Heart right ventricle (tissue), 16 donors: ENCODE results near the gene PSMA8. TPM values are rescaled to one million over a fixed set of nuclear protein-coding genes. Genes with fewer than 3 reads are reported as not detected.

Source experiments
- ATAC-seq, 8 donors: fragments of 200-7000 bp; cut with Tn5 transposase; one replicate each; pipeline ENCODE4 v1.9.1; 2020; ENCODE audit warnings: mild to moderate bottlenecking in 8 of 8, moderate library complexity in 8 of 8, moderate number of reproducible peaks in 1 of 8
- DNase-seq, 2 donors: peaks; one replicate each; pipeline ENCODE4 v3.0.0-alpha.2; 2020
- H3K27ac ChIP-seq, 10 donors: fragments of 200-600 bp; sonication (generic) in 2 of 10; one replicate each; pipeline versions ENCODE4 v1.5.0 to v1.8.0; 2020 to 2022; ENCODE audit warnings: mild to moderate bottlenecking in 3 of 10
- H3K27me3 ChIP-seq, 7 donors: fragments of 200-600 bp; one replicate each; pipeline ENCODE4 v1.8.0; 2021 to 2022; ENCODE audit warnings: mild to moderate bottlenecking in 2 of 7
- H3K36me3 ChIP-seq, 9 donors: fragments of 200-600 bp; sonication (generic) in 1 of 9; one replicate each; pipeline versions ENCODE4 v1.5.0 to v1.8.0; 2020 to 2022; ENCODE audit warnings: mild to moderate bottlenecking in 2 of 9
- H3K4me1 ChIP-seq, 9 donors: fragments of 200-600 bp; sonication (generic) in 1 of 9; one replicate each; pipeline versions ENCODE4 v1.5.0 to v1.8.0; 2020 to 2022; ENCODE audit warnings: mild to moderate bottlenecking in 4 of 9
- H3K4me3 ChIP-seq, 10 donors: fragments of 200-600 bp; sonication (generic) in 2 of 10; one replicate each; pipeline versions ENCODE4 v1.5.0 to v1.8.0; 2020 to 2022; ENCODE audit warnings: mild to moderate bottlenecking in 7 of 10, moderate library complexity in 2 of 10
- H3K9me3 ChIP-seq, 11 donors: fragments of 200-600 bp in 10 of 11; sonication (generic) in 2 of 11; one replicate each; pipeline versions ENCODE4 v1.5.0 to v1.8.0; 2013 to 2022; ENCODE audit warnings: mild to moderate bottlenecking in 2 of 11, control low read depth in 1 of 11, moderate library complexity in 1 of 11
- CTCF ChIP-seq, 9 donors: fragments of 200-600 bp; sonication (generic) in 2 of 9; IDR thresholded peaks; one replicate each; pipeline versions ENCODE4 v1.5.0 to v1.8.0; 2021 to 2022; ENCODE audit warnings: antibody characterized with exemption in 9 of 9, mild to moderate bottlenecking in 5 of 9, moderate library complexity in 1 of 9
- WGBS, 2 donors: extraction: QIAGEN DNeasy Blood & Tissue Kit; methylation state at CpG; one replicate each; pipeline ENCODE4 v1.1.7; 2013; ENCODE audit warnings: inconsistent platforms in 1 of 2; 5-methylcytosine and 5-hydroxymethylcytosine counted together
- intact Hi-C, 10 donors: fragments of 100-400 bp; cut with DNase I; formaldehyde crosslinking; loops; one replicate each; pipeline versions ENCODE4 v1.11.1 to v1.14.2; 2022
- polyA plus RNA-seq, 2 donors: library from polyadenylated mRNA; stranded (reverse); fragments of 200-250 nt; gene quantifications; one replicate each; pipeline ENCODE4 v1.2.3, GENCODE V29; 2013
- total RNA-seq, 10 donors: library from RNA; stranded (reverse); fragmentation: NEBNext Ultra II Directional in 3 of 10; extraction: Animal tissue kit (Norgen Biotek cat#: 25700) in 3 of 10; gene quantifications; one replicate each; pipeline versions ENCODE4 v1.2.1 to v1.2.4, GENCODE V29; 2021 to 2023
- donor health status: Arrhythmogenic right ventricular cardiomyopathy.
- donor health status: ischemic (EF 13 %, LVEDD 7.1; RV severe dilation, severe dysfunction).
- donor health status: healthy with polysubstance abuse.
- donor health status: DM: no; HTN: yes; CAD: no.
- donor health status: DM: no; HTN: no; CAD: no.
- donor health status: ischemic (EF 25% LVEDD 6.9; RV normal size, moderate dysfunction).
- donor health status: ischemic (EF 25% LVEDD 5.7; RV mildly dilated, moderate dysfunction).
- donor health status: healthy.
- donor health status: DM: yes; HTN: yes; CAD: no.
- donor health status: Ischemic cardiomyopathy.
- donor health status: ischemic (EF 35%, LVEDD 5.7; RV mildly dilated, moderate dysfunction).
- donor health status: nonischemic (EF 11% LVEDD 7.7; RV severe dilation, severe dysfunction).
- donor health status: DM: yes; HTN: yes; CAD: no.
- donor health status: PGD.
- donor health status: ischemic (EF 29% LVEDD 5.4; RV normal size, mild dysfunction).
- donor health status: nonischemic (EF 23%, LVEDD 6.1; RV moderate dilation, normal function).

PSMA8 gene
- total and polyA plus RNA-seq, 12 donors = 0.38 TPM; not detected in 11

GRCh38 chr18:26096852-26097251 lies 36.8 kb upstream of the PSMA8 start:
- Histone ChIP-seq H3K27ac (no peak overlapping the region), H3K4me1 (no peaks in the 10 kb centered on the region), H3K27me3 (no peaks in the 10 kb centered on the region), H3K9me3 (peaks cover 0 to 7% (median 0%) of the 10 kb centered on the region in 11 donors), H3K4me3 (no peak overlapping the region), H3K36me3 (no peaks in the 10 kb centered on the region)
- DNase-seq (no peak), ATAC-seq (no peak)
- 36 to 90% methylated on average over 1 of the region's 1 CpG for WGBS, 2 donors
- intact Hi-C loops = loop anchor here in 2 of 10 donors (10.0 kb wide), 2 partner anchors 68 to 128 kb away; partner anchors contain the start of gene TAF4B (in 1 of the 2)
- TF ChIP-seq CTCF (IDR thresholded peaks at IDR 0.05) = no peak

- no peaks in the 10 kb centered on the region for H3K36me3 ChIP-seq
- TF ChIP-seq CTCF (IDR thresholded peaks at IDR 0.05) = no peak
- 94 to 96% methylated on average over 5 of the region's 5 CpGs for WGBS, 2 donors
- no peak for DNase-seq
- no peak overlapping the region for H3K27ac ChIP-seq
- intact Hi-C loops = loop anchor here in 2 of 10 donors (10.0 kb wide), 2 partner anchors 67 to 127 kb away; partner anchors contain the start of gene TAF4B (in 1 of the 2)
- H3K4me1 ChIP-seq = no peaks in the 10 kb centered on the region
- no peaks in the 10 kb centered on the region for H3K27me3 ChIP-seq
- H3K4me3 ChIP-seq = no peak overlapping the region
- peaks cover 0 to 7% (median 0%) of the 10 kb centered on the region in 11 donors for H3K9me3 ChIP-seq
- no peak for ATAC-seq
Observed at GRCh38 chr18:26097563-26097962, 36.1 kb upstream of the PSMA8 start.

GRCh38 chr18:26103579-26103978 lies 30.1 kb upstream of the PSMA8 start:
- intact Hi-C loops = loop anchor here in 1 of 10 donors (10.0 kb wide), 1 partner anchor 51 kb away; no protein-coding TSS in a partner anchor
- no peaks in the 10 kb centered on the region for H3K4me1 ChIP-seq
- no peaks in the 10 kb centered on the region for H3K36me3 ChIP-seq
- 60 to 67% methylated on average over 5 of the region's 5 CpGs for WGBS, 2 donors
- no peak for ATAC-seq
- H3K27ac ChIP-seq = no peak overlapping the region
- no peak for DNase-seq
- no peak for TF ChIP-seq CTCF (IDR thresholded peaks at IDR 0.05)
- no peaks in the 10 kb centered on the region for H3K27me3 ChIP-seq
- no peak overlapping the region for H3K4me3 ChIP-seq
- H3K9me3 ChIP-seq = no peaks in the 10 kb centered on the region

- TF ChIP-seq CTCF (IDR thresholded peaks at IDR 0.05) = no peak
- no peak for DNase-seq
- ATAC-seq = no peak
- H3K27me3 ChIP-seq = no peaks in the 10 kb centered on the region
- no peaks in the 10 kb centered on the region for H3K4me1 ChIP-seq
- H3K36me3 ChIP-seq = no peaks in the 10 kb centered on the region
- whole genome bisulfite sequencing, 2 donors = 86 to 93% methylated on average over 1 of the region's 1 CpG
- intact Hi-C loops = loop anchor here in 1 of 10 donors (10.0 kb wide), 1 partner anchor 51 kb away; no protein-coding TSS in a partner anchor
- H3K27ac ChIP-seq = no peak overlapping the region
- H3K4me3 ChIP-seq = no peak overlapping the region
- H3K9me3 ChIP-seq = no peaks in the 10 kb centered on the region
Observed at GRCh38 chr18:26104035-26104434, 29.6 kb upstream of the PSMA8 start.
